Hepatocyte (in vitro differentiated cells): ENCODE results near the gene SSTR1. TPM values are rescaled to one million over a fixed set of nuclear protein-coding genes. Genes with fewer than 3 reads are reported as not detected.

Experiments used
- DNase-seq: peaks from one replicate; pipeline ENCODE4 v3.0.0-alpha.2; 2016; ENCODE audit warnings: low spot score
- H2AFZ ChIP-seq: fragments of 200-600 bp; sonication (generic); 2 replicates; pipeline ENCODE4 v1.6.0; 2016; ENCODE audit warnings: antibody characterized with exemption, mild to moderate bottlenecking
- H3K27ac ChIP-seq: fragments of 200-600 bp; sonication (generic); 2 replicates; pipeline ENCODE4 v1.5.1; 2016; ENCODE audit warnings: mild to moderate bottlenecking
- H3K27me3 ChIP-seq: fragments of 200-600 bp; sonication (generic); 2 replicates; pipeline ENCODE4 v1.6.1; 2016
- H3K36me3 ChIP-seq: fragments of 200-600 bp; sonication (generic); replicated peaks from 2 replicates; pipeline ENCODE4 v1.5.1; 2016; ENCODE audit warnings: low read depth; ENCODE audit not compliant: insufficient read depth
- H3K4me1 ChIP-seq: fragments of 200-600 bp; sonication (generic); 2 replicates; pipeline ENCODE4 v1.5.1; 2016; ENCODE audit warnings: mild to moderate bottlenecking, moderate library complexity; ENCODE audit not compliant: insufficient read depth
- H3K4me2 ChIP-seq: fragments of 200-600 bp; sonication (generic); 2 replicates; pipeline ENCODE4 v1.6.0; 2016
- H3K4me3 ChIP-seq: fragments of 200-600 bp; sonication (generic); 2 replicates; pipeline ENCODE4 v1.5.1; 2016; ENCODE audit warnings: mild to moderate bottlenecking
- H3K79me2 ChIP-seq: fragments of 200-600 bp; sonication (generic); 2 replicates; pipeline ENCODE4 v1.6.0; 2017; ENCODE audit warnings: mild to moderate bottlenecking
- H3K9me2 ChIP-seq: fragments of 200-600 bp; sonication (generic); replicated peaks from 2 replicates; pipeline ENCODE4 v1.6.0; 2017; ENCODE audit warnings: mild to moderate bottlenecking; ENCODE audit not compliant: insufficient read depth
- H3K9me3 ChIP-seq: fragments of 200-600 bp; sonication (generic); 2 replicates; pipeline ENCODE4 v1.5.1; 2016; ENCODE audit warnings: low read depth, mild to moderate bottlenecking
- H4K20me1 ChIP-seq: fragments of 200-600 bp; sonication (generic); 2 replicates; pipeline ENCODE4 v1.6.0; 2016; ENCODE audit warnings: mild to moderate bottlenecking; ENCODE audit not compliant: insufficient read depth, poor library complexity, severe bottlenecking
- EZH2 ChIP-seq: fragments of 200-600 bp; sonication (generic); IDR thresholded peaks from 2 replicates; pipeline ENCODE4 v1.6.1; 2016; ENCODE audit warnings: antibody characterized with exemption, mild to moderate bottlenecking, borderline replicate concordance
- EZH2phosphoT487 ChIP-seq: fragments of 200-600 bp; sonication (generic); IDR thresholded peaks from one replicate; pipeline ENCODE4 v1.6.1; 2018; ENCODE audit warnings: antibody characterized with exemption, mild to moderate bottlenecking, low read depth, moderate library complexity; ENCODE audit not compliant: unreplicated experiment, severe bottlenecking
- WGBS: methylation state at CpG from one replicate; pipeline ENCODE4 v1.1.6; 2016; ENCODE audit warnings: low lambda C conversion rate; ENCODE audit errors: missing lambda C conversion rate; 5-methylcytosine and 5-hydroxymethylcytosine counted together
- polyA plus RNA-seq: library from polyadenylated mRNA; unstranded; fragments of >200 nt; fragmentation: Nextera tagmentation; extraction: Ambion mirVana; gene quantifications from 2 replicates; pipeline ENCODE4 v1.2.1, GENCODE V29; 2016
- total RNA-seq: library from RNA; depleted of rRNA; stranded (reverse); fragments of >200 nt; gene quantifications from 2 replicates; pipeline ENCODE4 v1.2.3, GENCODE V29; 2014
- TF ChIP-seq, protein P1 (sequence below): fragments of 200-600 bp; sonication (generic); IDR thresholded peaks from 2 replicates; pipeline ENCODE4 v1.5.1; 2016; ENCODE audit warnings: antibody characterized with exemption, mild to moderate bottlenecking; ENCODE audit not compliant: poor library complexity

Gene SSTR1
- total and polyA plus RNA-seq, 2 experiments from 2014 or later, result 6.0 to 7.1 TPM

DNA sequence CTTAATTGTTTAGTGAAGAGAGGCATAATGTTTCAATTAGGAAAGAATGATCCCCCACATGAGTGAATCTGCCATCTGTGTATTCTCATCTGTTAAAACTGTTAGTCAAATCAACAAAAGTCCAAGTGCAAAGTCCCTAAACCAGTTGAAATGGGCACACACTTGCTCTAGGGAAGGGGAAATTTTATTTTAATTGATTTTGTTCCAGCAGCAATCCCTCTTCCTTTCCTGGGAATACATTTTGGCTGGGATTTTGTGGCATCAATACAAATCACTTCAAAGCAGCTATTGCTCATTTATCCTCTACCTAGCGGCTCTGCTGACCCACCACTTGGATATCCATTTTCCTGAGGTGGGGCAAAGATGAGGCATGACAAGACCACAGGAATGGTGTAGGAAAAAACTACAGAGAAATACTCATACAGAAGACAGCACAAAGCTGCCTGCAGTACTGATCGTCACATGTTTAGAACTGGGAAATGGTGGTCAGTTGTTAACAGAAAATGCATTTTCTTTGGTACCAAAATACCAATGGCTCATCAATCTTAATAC lies 9.8 kb upstream of the SSTR1 start:
- no peaks in the 10 kb centered on the region for H3K27me3 ChIP-seq
- WGBS, result 88% methylated on average over 2 of the region's 2 CpGs
- no peaks in the 10 kb centered on the region for H4K20me1 ChIP-seq
- no peak overlapping the region for H2AFZ ChIP-seq
- no peaks in the 10 kb centered on the region for H3K79me2 ChIP-seq
- no peaks in the 10 kb centered on the region for H3K9me2 ChIP-seq
- H3K4me3 ChIP-seq, result no peak overlapping the region
- no peak overlapping the region for H3K27ac ChIP-seq
- no peak overlapping the region for H3K4me2 ChIP-seq
- H3K36me3 ChIP-seq, result no peaks in the 10 kb centered on the region
- DNase-seq, result no peak
- no peaks in the 10 kb centered on the region for H3K9me3 ChIP-seq
- TF ChIP-seq, protein P1, sequence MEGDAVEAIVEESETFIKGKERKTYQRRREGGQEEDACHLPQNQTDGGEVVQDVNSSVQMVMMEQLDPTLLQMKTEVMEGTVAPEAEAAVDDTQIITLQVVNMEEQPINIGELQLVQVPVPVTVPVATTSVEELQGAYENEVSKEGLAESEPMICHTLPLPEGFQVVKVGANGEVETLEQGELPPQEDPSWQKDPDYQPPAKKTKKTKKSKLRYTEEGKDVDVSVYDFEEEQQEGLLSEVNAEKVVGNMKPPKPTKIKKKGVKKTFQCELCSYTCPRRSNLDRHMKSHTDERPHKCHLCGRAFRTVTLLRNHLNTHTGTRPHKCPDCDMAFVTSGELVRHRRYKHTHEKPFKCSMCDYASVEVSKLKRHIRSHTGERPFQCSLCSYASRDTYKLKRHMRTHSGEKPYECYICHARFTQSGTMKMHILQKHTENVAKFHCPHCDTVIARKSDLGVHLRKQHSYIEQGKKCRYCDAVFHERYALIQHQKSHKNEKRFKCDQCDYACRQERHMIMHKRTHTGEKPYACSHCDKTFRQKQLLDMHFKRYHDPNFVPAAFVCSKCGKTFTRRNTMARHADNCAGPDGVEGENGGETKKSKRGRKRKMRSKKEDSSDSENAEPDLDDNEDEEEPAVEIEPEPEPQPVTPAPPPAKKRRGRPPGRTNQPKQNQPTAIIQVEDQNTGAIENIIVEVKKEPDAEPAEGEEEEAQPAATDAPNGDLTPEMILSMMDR, result no peak
- TF ChIP-seq EZH2phosphoT487, result no peak
- no peak for TF ChIP-seq EZH2
- no peaks in the 10 kb centered on the region for H3K4me1 ChIP-seq

DNA sequence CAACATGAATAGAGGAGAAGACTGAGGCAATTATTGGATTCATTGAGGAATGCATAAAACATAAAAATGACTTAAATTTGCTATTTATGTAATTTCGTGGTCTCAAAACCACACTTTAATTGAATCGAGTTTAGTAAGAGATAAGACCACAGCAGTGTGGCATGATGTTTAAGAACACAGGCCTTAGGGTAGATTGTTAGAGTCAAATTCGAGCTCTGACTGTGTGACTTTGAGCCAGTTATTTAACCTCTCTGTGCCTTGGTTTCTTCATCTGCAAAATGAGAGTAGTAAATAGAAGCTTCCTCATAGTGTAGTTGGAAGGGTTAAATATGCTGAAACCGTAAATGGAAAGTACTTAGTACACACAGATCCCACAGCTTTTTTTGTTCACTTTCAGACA lies 9.3 kb upstream of the SSTR1 start:
- H3K79me2 ChIP-seq, result no peaks in the 10 kb centered on the region
- H4K20me1 ChIP-seq, result no peaks in the 10 kb centered on the region
- H3K27me3 ChIP-seq, result no peaks in the 10 kb centered on the region
- 77% methylated on average over 4 of the region's 4 CpGs for WGBS
- H3K4me2 ChIP-seq, result no peak overlapping the region
- H3K9me3 ChIP-seq, result no peaks in the 10 kb centered on the region
- no peak overlapping the region for H2AFZ ChIP-seq
- H3K36me3 ChIP-seq, result no peaks in the 10 kb centered on the region
- no peak overlapping the region for H3K4me3 ChIP-seq
- no peak for DNase-seq
- no peaks in the 10 kb centered on the region for H3K4me1 ChIP-seq
- no peaks in the 10 kb centered on the region for H3K9me2 ChIP-seq
- no peak overlapping the region for H3K27ac ChIP-seq
- TF ChIP-seq EZH2, result no peak

DNA sequence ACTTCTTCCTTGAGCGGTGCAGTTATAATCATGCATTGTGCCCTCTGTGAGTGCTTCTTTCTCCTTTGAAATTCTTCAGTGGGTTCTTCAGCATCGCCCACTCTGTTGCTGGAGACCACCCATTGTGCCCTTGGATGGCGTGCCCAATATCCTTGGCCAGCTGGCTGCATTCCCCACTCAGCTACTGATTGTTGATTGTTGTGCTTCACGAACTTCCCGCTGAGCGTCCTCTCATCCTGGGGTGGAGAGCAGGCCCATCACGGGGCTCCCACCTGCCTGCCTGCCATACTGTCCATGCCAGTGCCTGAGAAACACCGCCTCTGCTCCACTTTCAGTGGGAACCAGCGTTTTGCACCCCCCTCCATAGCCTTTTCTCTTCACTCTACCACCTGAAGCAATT lies 8.6 kb upstream of the SSTR1 start:
- no peaks in the 10 kb centered on the region for H3K9me3 ChIP-seq
- H4K20me1 ChIP-seq, result no peaks in the 10 kb centered on the region
- no peaks in the 10 kb centered on the region for H3K79me2 ChIP-seq
- 88% methylated on average over 9 of the region's 9 CpGs for WGBS
- H3K4me2 ChIP-seq, result no peak overlapping the region
- H3K27me3 ChIP-seq, result no peaks in the 10 kb centered on the region
- no peak overlapping the region for H3K4me3 ChIP-seq
- no peaks in the 10 kb centered on the region for H3K9me2 ChIP-seq
- no peak overlapping the region for H2AFZ ChIP-seq
- no peak for TF ChIP-seq EZH2phosphoT487
- TF ChIP-seq, protein P1, result no peak
- no peak for TF ChIP-seq EZH2
- H3K36me3 ChIP-seq, result no peaks in the 10 kb centered on the region
- H3K4me1 ChIP-seq, result no peaks in the 10 kb centered on the region
- no peak overlapping the region for H3K27ac ChIP-seq
- no peak for DNase-seq

DNA sequence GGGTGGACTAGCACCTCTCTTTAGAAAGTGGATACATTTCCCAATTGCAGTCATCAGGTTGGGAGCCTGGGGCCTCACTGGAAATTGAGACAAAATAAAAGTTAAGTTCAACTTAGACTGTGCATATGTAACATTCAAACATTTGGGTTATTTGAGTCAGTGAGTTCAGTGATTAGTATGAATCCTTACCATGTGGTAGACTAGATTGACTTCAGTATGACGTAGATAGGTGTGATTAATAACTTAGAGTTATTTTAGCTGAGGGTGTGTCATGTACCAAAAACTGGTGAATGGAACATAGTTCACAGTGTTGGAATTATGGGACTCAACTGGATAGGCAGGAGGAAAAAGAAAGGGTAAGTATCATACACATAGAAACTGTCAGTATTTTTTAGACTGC lies 8.0 kb upstream of the SSTR1 start:
- Histone ChIP-seq H3K9me3 (no peaks in the 10 kb centered on the region), H4K20me1 (no peaks in the 10 kb centered on the region), H3K4me1 (no peaks in the 10 kb centered on the region), H3K27me3 (no peaks in the 10 kb centered on the region), H3K36me3 (no peaks in the 10 kb centered on the region), H3K79me2 (no peaks in the 10 kb centered on the region), H3K4me3 (no peak overlapping the region), H2AFZ (no peak overlapping the region), H3K4me2 (no peak overlapping the region), H3K9me2 (no peaks in the 10 kb centered on the region), H3K27ac (no peak overlapping the region)
- TF ChIP-seq, protein P1, result no peak
- TF ChIP-seq EZH2 (no peak), EZH2phosphoT487 (no peak)
- no peak for DNase-seq
- WGBS, result 96% methylated on average over 1 of the region's 1 CpG
